Measurements from ENCODE around the gene HOXA10.

Gene HOXA10

DNA sequence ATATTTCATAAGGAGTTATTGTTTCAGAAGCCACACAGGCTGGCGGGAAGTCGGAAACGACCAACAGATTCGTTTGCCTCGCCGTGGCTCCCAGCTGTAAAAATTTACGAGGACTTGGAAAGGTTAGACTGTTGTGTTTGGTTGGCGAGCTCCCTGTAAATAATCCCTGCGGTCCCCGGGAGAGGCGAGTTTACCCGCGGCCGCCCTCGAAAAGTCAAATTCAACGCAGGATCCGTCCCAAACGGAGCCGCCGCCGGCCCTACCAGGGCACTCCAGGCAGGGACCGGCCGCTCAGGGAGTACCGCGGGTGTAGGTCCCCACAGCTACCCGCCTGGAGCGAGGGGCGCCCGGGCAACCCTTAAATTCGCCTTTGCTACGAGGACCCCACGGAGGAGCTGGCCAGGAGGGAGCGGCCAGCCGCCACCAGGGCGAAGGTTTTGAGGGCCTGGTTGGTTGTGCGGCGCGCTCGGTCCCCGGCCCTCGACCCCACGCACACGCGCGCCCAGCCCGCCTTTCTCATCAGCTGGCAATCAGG is 8.1 kb downstream of the HOXA10 start:
- peak in 1 of 2 experiments; percentile 87 for DNase-seq

DNA sequence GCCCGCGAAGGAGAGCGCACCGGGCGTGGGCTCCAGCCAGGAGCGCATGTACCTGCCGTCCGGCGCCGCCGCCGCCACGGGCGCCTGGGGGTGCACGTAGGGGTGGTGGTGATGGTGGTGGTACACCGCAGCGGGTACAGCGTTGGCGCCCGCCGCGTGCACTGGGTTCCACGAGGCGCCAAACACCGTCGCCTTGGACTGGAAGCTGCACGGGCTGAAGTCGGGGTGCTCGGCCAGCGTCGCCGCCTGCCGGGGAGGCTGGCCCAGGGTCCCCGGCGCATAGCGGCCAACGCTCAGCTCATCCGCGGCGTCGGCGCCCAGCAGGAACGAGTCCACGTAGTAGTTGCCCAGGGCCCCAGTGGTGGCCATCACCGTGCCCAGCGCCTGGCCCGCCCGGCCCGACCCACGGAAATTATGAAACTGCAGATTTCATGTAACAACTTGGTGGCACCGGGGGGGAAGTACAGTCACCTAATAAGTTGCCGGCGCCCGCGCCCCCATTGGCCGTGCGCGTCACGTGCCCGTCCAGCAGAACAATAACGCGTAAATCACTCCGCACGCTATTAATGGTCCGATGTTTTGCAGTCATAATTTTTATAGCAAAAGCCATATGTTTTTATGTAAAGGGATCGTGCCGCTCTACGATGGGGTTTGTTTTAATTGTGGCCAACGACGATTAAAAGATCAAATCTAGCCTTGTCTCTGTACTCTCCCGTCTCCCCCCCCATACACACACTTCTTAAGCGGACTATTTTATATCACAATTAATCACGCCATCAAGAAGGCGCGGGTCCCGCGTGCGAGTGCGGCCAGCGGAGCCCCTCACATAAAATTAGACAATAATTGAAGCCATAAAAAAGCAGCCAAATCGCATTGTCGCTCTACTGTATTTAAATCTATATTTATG is 8.8 kb downstream of the HOXA10 start, which contains the start of gene HOXA9:
Gene HOXA9, minus strand, starts transcription at position 449 of the 907 bp plus-strand sequence. Its CDS starts 80 bp downstream, at position 369.
- DNase-seq = peak in 1 of 2 experiments; percentile 93

DNA sequence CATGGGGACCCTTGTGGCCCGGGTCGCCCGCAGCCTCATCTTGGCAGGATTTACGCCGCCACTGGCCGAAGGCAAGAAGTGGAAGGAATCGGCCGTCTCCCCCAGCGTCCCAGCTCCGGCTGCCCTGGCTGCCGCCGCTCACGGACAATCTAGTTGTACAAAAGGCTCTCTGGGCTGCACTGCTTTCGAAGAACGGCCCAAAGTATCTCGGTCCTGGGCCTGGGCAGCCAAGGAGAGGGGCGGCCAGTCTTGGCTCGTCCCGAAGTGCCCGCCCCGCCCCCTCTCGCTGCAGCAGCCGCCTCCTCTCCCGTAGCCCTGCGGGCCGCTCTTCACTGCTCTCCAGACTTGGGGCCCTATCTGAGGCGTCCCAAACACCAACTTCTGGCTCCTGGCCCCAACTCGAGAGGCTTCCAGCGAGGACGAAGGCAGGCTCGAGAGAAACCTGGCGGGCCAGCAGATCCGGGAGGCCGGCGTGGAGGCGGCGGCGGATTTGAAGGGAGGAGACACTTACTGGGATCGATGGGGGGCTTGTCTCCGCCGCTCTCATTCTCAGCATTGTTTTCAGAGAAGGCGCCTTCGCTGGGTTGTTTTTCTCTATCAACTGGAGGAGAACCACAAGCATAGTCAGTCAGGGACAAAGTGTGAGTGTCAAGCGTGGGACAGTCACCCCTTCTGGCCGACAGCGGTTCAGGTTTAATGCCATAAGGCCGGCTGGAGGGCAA is 9.6 kb downstream of the HOXA10 start:
- peak in 1 of 2 experiments; percentile 77 for DNase-seq

DNA sequence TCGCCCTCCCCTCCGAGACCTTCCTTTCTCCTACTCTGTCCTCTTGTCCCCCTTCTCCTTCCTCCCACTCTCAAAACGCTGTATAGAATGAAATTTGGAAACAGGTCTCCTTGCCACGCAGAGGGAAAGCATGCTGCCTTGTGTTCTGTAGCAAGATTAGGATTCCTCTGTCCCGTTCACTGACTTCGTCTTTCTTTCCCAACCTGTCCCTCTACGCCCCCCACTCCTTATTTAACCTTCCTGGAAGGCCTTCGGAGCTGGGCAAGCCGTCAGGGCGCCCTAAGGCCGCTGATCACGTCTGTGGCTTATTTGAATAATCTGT is 10.1 kb downstream of the HOXA10 start:
- DNase-seq = no peak

DNA sequence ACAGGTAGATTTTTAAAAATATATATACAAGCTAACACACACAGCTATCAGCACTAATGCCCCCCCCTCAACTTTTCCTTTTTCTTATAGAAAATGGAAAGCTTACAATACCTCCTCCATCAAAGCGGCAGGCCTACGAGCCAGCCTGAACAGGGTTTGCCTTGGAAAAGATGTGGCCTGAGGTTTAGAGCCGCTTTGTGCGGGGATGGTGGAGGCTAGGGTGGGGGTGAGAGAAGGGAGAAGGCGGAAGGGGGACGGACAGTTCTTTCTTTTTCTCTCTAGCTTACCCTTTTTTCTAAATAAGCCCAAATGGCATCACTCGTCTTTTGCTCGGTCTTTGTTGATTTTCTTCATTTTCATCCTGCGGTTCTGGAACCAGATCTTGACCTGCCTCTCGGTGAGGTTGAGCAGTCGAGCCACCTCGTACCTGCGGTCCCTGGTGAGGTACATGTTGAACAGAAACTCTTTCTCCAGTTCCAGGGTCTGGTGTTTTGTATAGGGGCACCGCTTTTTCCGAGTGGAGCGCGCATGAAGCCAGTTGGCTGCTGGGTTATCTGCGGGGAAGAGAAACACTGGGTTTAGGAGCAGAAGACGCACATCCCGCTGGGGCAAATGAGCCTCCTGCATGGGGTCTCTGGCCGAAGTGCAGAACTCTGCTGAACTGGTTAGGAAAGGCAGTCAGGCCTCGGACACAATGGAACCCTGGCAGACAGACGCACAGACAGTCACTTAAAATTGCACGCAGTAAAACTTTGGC is 10.7 kb downstream of the HOXA10 start:
- DNase-seq = peak in 1 of 2 experiments; percentile 63

DNA sequence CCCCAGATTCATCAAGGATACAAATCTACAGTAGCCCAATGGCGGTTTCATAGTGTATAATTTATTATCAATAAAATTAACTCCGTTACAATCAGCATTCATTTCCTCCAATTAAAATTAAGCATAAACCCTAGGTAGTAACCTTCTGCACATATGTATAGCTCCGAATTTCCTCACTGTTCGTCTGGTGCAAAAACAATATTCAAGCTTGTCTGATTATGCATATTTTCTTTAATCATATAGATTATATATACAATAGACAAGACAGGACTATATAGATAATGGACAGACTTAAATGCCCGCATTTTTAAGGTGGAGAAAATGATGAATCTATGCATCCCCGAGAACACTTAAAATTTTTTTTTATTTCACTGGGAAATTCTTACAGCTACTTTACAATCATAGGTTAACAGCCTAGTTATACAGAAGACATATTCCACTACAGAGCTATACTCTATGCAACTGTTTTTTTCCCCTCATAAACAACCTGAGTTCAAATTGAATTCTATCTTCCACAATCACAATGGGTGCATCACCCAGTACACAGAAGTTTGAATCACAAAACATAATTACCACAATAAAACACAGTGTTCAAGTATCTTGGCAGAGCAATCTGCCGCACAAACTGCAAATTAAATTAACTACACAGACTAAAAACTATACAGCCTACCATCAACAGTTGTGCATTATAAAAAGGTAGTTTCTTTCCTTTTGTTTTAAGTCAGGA is 11.4 kb downstream of the HOXA10 start:
- peak in 1 of 2 experiments; percentile 43 for DNase-seq

DNA sequence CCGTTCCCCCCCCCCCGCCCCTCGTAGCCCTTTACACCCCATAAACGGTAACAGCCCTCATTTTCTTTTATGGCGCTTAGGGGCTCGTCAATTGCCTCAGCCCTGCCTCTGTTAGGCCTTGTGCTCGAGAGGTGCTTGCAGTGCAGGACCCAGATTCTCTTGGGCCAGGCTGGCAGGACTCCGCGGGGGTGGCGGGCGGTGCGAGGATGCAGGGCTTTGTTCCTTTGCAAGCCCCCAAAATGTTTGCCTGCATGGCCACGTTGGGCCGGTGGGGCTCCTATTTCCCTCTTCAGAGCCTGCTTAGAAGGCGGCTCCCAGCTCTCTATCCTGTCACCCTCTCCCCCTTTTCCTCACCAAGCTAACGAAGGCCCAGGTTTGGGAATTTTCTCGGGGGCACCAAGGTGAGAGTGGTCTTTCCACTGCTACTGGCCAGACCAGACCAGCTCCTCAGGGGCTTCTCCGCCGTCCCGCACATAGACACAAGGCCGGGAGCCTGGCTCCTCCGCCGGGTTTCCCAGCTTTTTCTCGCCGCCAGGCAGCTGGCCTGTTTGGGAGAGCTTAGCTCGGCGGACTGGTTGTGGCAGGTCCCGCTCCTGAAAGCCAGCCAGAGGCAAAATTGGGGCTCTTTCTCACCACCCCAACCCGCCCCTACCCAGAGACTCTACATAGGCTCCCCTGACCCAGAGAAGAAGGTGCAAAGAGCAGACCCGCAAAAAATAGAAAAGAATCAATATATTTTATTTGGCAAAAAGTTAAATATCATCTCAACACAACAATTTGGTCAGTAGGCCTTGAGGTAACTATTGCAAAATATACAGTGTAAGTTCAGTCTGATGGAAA is 12.2 kb downstream of the HOXA10 start:
- DNase-seq = peak in 1 of 2 experiments; percentile 74

DNA sequence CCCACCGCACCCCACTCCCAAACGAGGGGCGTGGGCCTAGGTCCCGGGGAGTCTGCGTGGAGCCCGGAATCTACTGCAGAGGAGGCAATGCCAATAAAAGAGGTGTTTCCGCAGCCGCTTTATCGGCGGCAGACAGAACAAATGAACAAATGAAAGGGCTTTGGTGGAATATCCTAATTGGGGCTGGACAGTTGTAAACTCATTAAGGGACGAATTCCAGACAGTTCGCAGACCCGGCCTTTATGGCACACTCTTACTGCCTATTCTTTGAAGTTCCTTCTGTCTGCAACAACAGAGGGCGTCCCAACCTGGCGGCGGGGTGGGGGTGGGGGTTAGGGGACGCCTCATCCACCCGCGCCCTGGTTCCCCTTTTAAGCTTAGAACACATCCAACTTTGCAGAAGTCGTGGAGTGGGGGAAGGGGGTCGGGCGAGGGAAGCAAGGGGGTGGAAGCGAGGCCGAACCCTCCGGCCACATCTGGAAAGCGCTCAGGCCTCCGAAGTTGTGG is 12.9 kb downstream of the HOXA10 start:
- DNase-seq = peak in 1 of 2 experiments; percentile 85

DNA sequence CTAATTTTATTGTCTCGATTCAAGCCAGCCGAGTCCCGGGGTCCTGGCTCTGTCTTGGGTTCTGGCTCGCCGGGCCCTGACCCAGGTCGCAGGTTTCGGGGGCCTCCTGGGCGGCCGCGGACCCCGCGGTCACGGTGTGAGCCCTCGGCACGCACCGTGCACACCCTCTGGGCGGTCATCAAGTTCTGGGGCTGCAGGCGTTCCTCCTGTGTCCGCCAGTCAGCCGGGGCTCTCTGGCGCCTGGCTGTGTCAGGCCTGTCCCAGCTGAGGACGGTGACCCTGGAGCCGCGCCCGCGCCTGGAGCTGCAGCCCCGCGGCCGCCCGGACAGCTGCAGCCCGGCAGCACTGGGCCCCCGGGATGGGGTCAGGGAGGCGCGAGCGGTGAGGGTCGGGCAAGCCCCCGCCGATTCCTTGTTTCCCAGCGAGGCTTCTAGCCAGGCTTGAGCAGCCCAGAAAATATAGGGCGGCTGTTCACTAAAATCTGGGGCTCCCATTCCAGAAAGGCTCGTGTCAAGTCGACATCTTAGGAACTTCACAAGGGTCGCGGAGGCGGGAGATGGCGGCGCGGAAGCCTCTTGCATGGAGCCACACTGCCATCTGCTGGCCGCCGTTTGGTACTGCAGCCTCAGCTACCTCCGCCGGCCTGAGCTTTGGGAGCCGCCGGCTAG is 13.4 kb downstream of the HOXA10 start:
- peak in 1 of 2 experiments; percentile 94 for DNase-seq

DNA sequence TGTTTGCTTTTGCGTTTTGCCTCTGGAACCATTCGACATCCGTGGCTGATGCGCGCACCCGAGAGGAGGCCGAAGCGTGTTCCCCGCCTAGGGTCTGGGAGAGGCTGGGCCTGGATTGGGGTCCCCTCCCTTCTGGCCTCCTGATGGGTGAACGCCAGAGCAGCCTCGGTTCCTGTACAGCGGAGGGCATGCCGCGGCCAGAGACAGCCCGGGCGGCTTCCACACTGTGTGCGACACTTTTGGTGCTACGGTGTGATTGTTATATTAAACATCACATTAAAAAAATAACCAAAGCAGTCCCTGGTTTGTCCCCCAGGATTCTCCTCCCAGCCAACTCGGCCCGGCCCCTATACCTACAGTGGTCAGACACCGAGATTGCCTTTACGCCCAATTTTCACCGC is 14.0 kb downstream of the HOXA10 start:
- DNase-seq = peak in 1 of 2 experiments; percentile 72

DNA sequence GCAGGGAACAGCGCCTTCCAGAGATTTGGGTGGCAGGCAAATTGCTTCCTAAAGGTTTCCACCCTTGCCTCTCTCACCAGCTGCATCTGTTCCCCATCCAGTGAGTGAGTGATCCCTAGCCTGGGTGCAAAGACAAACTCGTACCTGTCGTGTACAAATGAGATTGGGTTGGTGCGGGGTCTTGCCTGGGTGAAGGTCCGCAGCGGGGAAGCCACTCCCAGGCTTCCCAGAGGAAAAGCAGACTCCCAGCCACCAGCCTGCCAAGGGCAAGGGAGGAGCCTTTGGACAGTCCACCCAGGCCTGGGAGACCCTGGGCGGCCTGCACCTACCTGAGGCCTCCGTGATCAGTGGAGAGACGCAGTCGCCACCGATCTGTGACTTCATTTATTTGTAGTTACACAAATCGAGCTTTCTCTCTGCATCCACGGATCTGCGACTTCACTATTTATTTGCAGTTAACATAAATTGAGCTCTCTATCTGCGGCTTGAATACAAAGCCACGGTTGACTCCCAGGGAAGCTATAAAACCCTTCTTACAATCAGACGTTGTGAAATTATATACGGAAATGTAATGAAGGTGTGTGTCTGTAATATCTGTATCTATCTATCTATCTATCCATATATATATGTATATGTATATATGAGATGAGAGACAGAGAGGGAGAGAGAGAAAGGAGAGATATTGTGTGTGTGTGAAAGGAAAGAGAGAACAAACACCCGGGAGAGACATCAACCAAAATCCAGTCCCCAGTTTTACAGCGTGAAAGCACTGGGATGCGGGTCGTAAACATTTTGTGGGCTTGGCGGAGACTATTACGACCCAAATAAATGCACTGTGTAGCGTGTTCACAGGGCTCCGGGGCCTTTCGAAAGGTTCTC is 14.6 kb downstream of the HOXA10 start:
- peak; percentile 88 to 89 for DNase-seq

DNA sequence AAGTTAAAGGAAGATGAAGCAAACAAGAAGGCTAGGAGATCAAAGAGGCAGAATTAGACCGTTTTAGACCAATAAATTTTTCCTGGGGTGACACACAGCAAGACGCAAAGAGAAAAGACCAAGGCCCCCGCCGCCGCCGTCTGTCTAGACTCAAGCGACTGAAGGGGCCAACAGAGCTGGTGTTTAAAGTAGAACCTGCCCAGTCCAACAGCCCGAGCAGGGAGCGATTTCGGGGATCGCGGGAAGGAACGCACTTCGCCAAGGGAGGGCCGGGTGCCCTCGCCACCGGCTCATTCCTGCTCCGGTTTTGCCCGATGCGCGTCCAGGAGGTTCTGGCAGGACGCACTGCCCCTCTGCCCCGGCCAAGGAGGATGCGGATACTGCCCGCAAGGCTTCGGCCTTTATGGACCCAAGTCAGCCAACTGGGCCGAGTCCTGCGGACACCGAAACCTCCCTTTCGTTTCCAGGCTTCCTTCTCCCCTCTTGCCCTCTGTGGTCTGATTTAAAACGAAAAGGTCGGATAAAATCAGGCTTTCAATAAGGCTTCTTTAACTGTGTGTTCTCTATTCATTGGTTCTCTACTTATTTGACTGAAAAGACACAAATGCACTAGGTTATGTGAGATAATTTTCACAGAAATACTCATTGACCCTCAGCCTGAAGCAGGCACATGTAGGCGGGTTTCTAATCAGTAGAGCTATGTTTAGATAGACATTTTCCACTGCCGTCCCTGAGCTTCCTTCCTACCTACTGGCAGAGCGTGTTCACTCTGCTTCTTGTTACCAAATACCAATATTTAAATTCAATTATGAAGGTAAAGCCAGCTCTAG is 15.5 kb downstream of the HOXA10 start:
- DNase-seq = no peak

DNA sequence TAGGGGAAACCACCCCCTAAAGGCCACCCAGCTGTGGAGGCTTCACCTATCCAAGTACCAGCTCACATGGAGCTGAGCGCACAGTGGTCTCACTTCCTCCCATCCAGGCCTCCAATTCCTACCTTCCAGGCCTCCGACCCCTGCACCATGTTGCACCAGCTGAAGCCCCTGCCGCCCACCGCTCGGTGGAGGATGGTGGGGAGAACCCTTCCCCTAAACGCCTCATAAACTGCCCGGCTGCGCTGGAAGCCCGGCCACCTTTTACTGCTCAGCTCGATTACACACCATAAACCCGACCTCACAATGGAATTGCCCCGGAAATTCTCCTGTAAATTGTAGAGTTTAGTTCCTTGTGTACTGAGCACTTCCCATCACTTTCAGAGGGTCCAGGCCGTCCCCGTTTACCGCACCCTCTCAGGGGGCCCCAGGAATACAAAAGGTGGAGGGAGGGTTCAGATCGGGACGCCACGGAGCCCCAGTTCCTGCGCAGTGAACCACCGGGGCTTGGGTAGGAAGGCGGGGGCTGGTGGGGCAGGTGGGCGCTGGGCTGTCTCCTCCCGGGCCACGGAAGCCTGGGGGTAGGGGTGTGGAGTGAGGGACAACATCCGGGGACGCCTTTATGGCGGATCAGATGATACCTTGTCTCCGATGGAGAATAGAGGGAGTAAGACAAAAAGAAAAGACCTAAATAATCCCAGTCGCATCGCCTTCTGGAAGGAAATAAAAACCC is 16.3 kb downstream of the HOXA10 start:
- no peak for DNase-seq

DNA sequence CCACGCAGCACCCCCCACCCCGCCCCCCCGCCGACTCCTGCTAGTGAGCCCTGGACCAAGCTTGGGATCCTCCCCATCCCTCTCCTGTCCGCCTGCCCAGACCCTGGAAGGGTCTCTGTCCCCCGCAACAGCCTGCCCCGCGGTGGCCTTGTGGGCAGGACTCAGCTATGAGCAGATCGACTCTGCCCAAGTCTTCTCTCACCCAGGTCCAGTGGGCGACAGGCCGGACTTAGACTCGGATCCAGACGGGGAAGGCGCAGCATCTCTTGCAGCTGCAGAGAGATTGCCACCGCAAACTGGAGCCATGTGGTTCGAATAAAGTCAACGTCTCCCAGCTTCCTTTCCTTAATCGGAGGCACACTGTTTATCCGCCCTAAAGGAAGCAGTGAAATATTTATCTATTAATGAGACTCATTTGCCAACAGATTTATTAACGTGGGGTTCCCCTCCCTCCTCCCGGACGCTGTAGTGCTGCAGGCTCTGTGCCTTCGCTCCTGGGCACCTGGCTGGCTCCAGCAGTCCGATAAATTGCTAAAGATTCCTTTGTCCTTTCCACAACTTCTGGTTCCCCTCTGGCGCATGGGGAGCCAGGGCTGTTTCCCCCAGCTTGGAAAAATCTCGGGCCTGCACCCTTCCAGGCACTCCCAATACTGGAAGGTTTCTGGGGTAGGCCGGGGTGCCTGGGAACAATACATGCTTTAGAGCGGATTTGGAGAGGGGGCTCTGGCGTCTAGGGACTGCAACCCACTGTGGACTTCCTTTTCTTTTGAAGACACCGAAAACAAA is 17.0 kb downstream of the HOXA10 start:
- DNase-seq = no peak

DNA sequence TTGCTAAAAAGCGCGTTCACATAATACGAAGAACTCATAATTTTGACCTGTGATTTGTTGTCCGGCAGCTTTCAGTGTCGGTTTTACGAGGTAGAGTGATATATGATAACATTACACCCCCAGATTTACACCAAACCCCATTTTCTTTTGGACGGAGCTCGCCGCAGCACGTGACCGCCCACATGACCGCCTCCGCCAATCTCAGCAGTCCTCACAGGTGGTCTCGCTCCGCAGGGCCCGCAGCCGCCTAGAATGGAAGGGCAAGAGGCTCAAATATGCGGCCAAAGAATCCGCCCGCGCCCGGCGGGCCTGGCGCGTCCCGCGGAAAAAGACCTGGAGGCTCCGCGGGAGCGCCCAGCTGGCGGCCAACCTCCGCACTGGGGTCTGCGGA is 17.6 kb downstream of the HOXA10 start, which contains the start of gene HOXA7:
Gene HOXA7, minus strand, starts transcription at position 168 of the 391 bp plus-strand sequence. Its CDS starts 130 bp downstream, at position 38.
- DNase-seq = no peak

DNA sequence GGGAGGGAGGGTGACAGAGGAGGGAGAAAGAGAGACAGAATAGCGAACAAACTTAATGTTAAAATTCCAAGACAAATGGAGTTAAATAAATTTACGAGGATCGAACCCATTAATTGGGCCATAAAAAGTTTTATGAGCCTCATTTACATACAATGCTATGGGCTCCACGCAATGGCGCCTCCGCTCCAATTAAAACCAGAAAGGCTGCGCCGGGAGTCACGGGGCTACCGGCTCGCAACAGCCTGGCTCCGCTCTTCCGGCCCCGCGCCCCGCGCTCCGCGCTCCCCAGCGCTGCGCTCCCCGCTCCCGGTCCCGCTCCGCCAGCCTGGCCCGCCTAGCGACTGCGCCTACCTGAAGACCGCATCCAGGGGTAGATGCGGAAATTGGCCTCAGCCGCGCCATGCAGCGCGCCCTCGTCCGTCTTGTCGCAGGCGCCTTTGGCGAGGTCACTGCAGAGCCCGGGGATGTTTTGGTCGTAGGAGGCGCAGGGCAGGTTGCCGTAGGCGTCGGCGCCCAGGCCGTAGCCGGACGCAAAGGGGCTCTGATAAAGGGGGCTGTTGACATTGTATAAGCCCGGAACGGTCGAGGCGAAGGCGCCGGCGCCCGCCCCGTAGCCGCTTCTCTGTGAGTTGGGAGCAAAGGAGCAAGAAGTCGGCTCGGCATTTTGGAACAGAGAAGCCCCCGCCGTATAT is 18.2 kb downstream of the HOXA10 start:
- DNase-seq = no peak
